ENCODE data around the gene LTB4R2. TPM values are rescaled to one million over a fixed set of nuclear protein-coding genes. Genes with fewer than 3 reads are reported as not detected.

Gene LTB4R2
- total and polyA plus RNA-seq, 2 experiments from 2014 or later, result 0.40 to 12.6 TPM

DNA sequence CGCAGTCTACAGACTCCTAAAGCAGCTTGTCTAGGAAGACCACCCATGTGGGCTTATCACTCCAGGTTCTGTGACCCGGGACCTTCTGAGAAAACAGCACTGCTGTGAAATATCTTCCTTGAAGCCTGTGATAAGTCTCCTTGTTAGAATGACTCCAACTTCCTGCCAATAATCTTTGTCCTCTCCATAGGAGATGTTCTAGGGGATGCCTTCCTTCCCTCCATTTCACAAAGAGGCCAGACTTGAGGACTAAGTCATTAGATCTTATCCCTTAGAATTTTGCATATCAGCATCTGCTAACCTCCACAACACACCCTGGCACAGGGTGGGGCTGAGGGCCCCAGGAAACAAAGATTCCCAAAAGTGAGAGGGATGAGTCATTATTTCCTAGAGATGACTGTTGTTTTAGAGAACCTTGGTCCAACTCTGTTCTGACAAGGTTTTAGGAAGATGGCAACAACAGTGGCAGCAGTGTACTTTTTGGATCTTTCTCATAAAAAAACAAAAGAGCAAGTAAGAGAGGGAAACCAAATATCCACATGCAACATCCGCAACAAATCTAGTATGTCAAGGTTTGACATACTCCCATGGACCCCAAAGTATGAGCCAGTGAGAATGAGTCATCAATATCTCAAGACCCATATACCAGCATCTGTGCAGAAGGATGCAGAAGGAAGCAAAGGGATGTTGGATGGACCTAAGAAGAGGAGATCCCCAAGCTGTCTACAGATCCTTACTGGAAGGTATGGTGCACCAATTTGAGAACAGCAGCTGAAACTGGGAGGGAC is 7.4 kb downstream of the LTB4R2 start (continued):
- TF ChIP-seq, protein P1, sequence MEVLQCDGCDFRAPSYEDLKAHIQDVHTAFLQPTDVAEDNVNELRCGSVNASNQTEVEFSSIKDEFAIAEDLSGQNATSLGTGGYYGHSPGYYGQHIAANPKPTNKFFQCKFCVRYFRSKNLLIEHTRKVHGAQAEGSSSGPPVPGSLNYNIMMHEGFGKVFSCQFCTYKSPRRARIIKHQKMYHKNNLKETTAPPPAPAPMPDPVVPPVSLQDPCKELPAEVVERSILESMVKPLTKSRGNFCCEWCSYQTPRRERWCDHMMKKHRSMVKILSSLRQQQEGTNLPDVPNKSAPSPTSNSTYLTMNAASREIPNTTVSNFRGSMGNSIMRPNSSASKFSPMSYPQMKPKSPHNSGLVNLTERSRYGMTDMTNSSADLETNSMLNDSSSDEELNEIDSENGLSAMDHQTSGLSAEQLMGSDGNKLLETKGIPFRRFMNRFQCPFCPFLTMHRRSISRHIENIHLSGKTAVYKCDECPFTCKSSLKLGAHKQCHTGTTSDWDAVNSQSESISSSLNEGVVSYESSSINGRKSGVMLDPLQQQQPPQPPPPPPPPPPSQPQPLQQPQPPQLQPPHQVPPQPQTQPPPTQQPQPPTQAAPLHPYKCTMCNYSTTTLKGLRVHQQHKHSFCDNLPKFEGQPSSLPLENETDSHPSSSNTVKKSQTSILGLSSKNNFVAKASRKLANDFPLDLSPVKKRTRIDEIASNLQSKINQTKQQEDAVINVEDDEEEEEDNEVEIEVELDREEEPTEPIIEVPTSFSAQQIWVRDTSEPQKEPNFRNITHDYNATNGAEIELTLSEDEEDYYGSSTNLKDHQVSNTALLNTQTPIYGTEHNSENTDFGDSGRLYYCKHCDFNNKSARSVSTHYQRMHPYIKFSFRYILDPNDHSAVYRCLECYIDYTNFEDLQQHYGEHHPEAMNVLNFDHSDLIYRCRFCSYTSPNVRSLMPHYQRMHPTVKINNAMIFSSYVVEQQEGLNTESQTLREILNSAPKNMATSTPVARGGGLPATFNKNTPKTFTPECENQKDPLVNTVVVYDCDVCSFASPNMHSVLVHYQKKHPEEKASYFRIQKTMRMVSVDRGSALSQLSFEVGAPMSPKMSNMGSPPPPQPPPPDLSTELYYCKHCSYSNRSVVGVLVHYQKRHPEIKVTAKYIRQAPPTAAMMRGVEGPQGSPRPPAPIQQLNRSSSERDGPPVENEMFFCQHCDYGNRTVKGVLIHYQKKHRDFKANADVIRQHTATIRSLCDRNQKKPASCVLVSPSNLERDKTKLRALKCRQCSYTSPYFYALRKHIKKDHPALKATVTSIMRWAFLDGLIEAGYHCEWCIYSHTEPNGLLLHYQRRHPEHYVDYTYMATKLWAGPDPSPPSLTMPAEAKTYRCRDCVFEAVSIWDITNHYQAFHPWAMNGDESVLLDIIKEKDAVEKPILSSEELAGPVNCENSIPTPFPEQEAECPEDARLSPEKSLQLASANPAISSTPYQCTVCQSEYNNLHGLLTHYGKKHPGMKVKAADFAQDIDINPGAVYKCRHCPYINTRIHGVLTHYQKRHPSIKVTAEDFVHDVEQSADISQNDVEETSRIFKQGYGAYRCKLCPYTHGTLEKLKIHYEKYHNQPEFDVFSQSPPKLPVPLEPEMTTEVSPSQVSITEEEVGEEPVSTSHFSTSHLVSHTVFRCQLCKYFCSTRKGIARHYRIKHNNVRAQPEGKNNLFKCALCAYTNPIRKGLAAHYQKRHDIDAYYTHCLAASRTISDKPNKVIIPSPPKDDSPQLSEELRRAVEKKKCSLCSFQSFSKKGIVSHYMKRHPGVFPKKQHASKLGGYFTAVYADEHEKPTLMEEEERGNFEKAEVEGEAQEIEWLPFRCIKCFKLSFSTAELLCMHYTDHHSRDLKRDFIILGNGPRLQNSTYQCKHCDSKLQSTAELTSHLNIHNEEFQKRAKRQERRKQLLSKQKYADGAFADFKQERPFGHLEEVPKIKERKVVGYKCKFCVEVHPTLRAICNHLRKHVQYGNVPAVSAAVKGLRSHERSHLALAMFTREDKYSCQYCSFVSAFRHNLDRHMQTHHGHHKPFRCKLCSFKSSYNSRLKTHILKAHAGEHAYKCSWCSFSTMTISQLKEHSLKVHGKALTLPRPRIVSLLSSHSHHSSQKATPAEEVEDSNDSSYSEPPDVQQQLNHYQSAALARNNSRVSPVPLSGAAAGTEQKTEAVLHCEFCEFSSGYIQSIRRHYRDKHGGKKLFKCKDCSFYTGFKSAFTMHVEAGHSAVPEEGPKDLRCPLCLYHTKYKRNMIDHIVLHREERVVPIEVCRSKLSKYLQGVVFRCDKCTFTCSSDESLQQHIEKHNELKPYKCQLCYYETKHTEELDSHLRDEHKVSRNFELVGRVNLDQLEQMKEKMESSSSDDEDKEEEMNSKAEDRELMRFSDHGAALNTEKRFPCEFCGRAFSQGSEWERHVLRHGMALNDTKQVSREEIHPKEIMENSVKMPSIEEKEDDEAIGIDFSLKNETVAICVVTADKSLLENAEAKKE (CRISPR knock-in tag; IDR thresholded peaks at IDR 0.05), result no peak
- TF ChIP-seq STAT1 (IDR thresholded peaks at IDR 0.05; ENCODE audit: unreplicated experiment), result no peak
- TF ChIP-seq EZH2 (IDR thresholded peaks at IDR 0.05; ENCODE audit: low read depth, unreplicated experiment), result no peak
- TF ChIP-seq ZNF114 (CRISPR knock-in tag; IDR thresholded peaks at IDR 0.05), result no peak
- TF ChIP-seq, protein P2, sequence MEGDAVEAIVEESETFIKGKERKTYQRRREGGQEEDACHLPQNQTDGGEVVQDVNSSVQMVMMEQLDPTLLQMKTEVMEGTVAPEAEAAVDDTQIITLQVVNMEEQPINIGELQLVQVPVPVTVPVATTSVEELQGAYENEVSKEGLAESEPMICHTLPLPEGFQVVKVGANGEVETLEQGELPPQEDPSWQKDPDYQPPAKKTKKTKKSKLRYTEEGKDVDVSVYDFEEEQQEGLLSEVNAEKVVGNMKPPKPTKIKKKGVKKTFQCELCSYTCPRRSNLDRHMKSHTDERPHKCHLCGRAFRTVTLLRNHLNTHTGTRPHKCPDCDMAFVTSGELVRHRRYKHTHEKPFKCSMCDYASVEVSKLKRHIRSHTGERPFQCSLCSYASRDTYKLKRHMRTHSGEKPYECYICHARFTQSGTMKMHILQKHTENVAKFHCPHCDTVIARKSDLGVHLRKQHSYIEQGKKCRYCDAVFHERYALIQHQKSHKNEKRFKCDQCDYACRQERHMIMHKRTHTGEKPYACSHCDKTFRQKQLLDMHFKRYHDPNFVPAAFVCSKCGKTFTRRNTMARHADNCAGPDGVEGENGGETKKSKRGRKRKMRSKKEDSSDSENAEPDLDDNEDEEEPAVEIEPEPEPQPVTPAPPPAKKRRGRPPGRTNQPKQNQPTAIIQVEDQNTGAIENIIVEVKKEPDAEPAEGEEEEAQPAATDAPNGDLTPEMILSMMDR (conservative IDR thresholded peaks at IDR 0.05; ENCODE audit: low read depth in 2 of 2), result no peak

Data from GM23338 (cell line).